Measurements from ENCODE around the gene KDM3A.

KDM3A gene

GRCh38 chr2:86436328-86436727 lies 4.8 kb upstream of the KDM3A start:
- no peak for DNase-seq

GRCh38 chr2:86439879-86440630 lies 1.1 kb upstream of the KDM3A start:
- no peak for DNase-seq

GRCh38 chr2:86441392-86441881 lies 266 bp downstream of the KDM3A start:
- DNase-seq, result no peak

- DNase-seq, result peak; percentile 77
Observed at GRCh38 chr2:86441882-86442641, 891 bp downstream of the KDM3A start.

- peak; percentile 75 for DNase-seq
Observed at GRCh38 chr2:86442642-86443005, 1.5 kb downstream of the KDM3A start.

- no peak for DNase-seq
Observed at GRCh38 chr2:86443631-86444350, 2.6 kb downstream of the KDM3A start.

GRCh38 chr2:86445436-86445835 lies 4.3 kb downstream of the KDM3A start:
- DNase-seq, result no peak

GRCh38 chr2:86446060-86446459 lies 4.9 kb downstream of the KDM3A start:
- DNase-seq, result no peak

GRCh38 chr2:86453836-86454235 lies 12.7 kb downstream of the KDM3A start:
- DNase-seq, result no peak

GRCh38 chr2:86454238-86454637 lies 13.1 kb downstream of the KDM3A start:
- DNase-seq, result no peak

GRCh38 chr2:86455181-86455580 lies 14.0 kb downstream of the KDM3A start:
- no peak for DNase-seq

- DNase-seq, result no peak
Observed at GRCh38 chr2:86461042-86461743, 20.0 kb downstream of the KDM3A start.

- no peak for DNase-seq
Observed at GRCh38 chr2:86464652-86465051, 23.5 kb downstream of the KDM3A start.

GRCh38 chr2:86466306-86466705 lies 25.1 kb downstream of the KDM3A start:
- no peak for DNase-seq

GRCh38 chr2:86468162-86469033 lies 27.2 kb downstream of the KDM3A start:
- peak; percentile 25 for DNase-seq

GRCh38 chr2:86470890-86471289 lies 29.7 kb downstream of the KDM3A start:
- no peak for DNase-seq

GRCh38 chr2:86471637-86472036 lies 30.5 kb downstream of the KDM3A start:
- DNase-seq, result no peak

GRCh38 chr2:86476092-86476491 lies 34.9 kb downstream of the KDM3A start:
- no peak for DNase-seq

- DNase-seq, result no peak
Observed at GRCh38 chr2:86476918-86477317, 35.7 kb downstream of the KDM3A start.

- no peak for DNase-seq
Observed at GRCh38 chr2:86477349-86477748, 36.2 kb downstream of the KDM3A start.

- DNase-seq, result no peak
Observed at GRCh38 chr2:86480105-86480504, 38.9 kb downstream of the KDM3A start.

GRCh38 chr2:86482034-86482433 lies 40.9 kb downstream of the KDM3A start:
- DNase-seq, result no peak

All from CD4-positive, alpha-beta T cell treated with Interleukin-17A for 4 hours (primary cell).